ENCODE data around the gene SFSWAP. TPM values are rescaled to one million over a fixed set of nuclear protein-coding genes. Genes with fewer than 3 reads are reported as not detected.
"Not testable (repeated sequence)": the region's sequence is repeated elsewhere in the genome, so short reads cannot be mapped to it uniquely, and the experiment has no call there.

Gene SFSWAP
- total RNA-seq, 1 experiment from 2014 or later: 32.6 TPM

GRCh38 chr12:131799828-131800593 is 89.1 kb downstream of the SFSWAP start:
- DNase-seq: no peak
- Histone ChIP-seq H3K27ac (no peak overlapping the region), H3K27me3 (no peaks in the 10 kb centered on the region), H3K36me3 (0 out of 2 replicates have a peak, but pooled peaks cover 4% of the 10 kb centered on the region), H3K9me3 (replicated peaks) (no peaks in the 10 kb centered on the region), H3K4me1 (no peaks in the 10 kb centered on the region), H3K4me3 (no peak overlapping the region)

GRCh38 chr12:131800594-131801135 is 89.8 kb downstream of the SFSWAP start:
- 0 out of 2 replicates have a peak, but pooled peaks cover 4% of the 10 kb centered on the region for H3K36me3 ChIP-seq

GRCh38 chr12:131801254-131801866 is 90.5 kb downstream of the SFSWAP start:
- Histone ChIP-seq H3K4me3 (no peak overlapping the region), H3K27me3 (no peaks in the 10 kb centered on the region), H3K9me3 (replicated peaks) (no peaks in the 10 kb centered on the region), H3K36me3 (0 out of 2 replicates have a peak, but pooled peaks cover 4% of the 10 kb centered on the region), H3K27ac (no peak overlapping the region), H3K4me1 (no peaks in the 10 kb centered on the region)
- no peak for DNase-seq

More at GRCh38 chr12:131800594-131801135, 89.8 kb downstream of the SFSWAP start:
- no peaks in the 10 kb centered on the region for H3K9me3 ChIP-seq (replicated peaks)
- H3K27me3 ChIP-seq: no peaks in the 10 kb centered on the region
- H3K4me3 ChIP-seq: no peak overlapping the region
- no peak overlapping the region for H3K27ac ChIP-seq
- no peaks in the 10 kb centered on the region for H3K4me1 ChIP-seq
- DNase-seq: no peak

- no peak overlapping the region for H3K27ac ChIP-seq
- no peak for DNase-seq
- H3K4me3 ChIP-seq: no peak overlapping the region
- H3K36me3 ChIP-seq: 0 out of 2 replicates have a peak, but pooled peaks cover 4% of the 10 kb centered on the region
- H3K9me3 ChIP-seq (replicated peaks): no peaks in the 10 kb centered on the region
- H3K27me3 ChIP-seq: no peaks in the 10 kb centered on the region
- H3K4me1 ChIP-seq: no peaks in the 10 kb centered on the region
Observed at GRCh38 chr12:131803961-131804521, 93.2 kb downstream of the SFSWAP start.

GRCh38 chr12:131805421-131805820 is 94.5 kb downstream of the SFSWAP start:
- DNase-seq: no peak
- Histone ChIP-seq H3K27ac (no peak overlapping the region), H3K4me3 (no peak overlapping the region), H3K4me1 (no peaks in the 10 kb centered on the region), H3K27me3 (no peaks in the 10 kb centered on the region), H3K9me3 (replicated peaks) (no peaks in the 10 kb centered on the region), H3K36me3 (no peaks in the 10 kb centered on the region)

GRCh38 chr12:131806674-131807073 is 95.8 kb downstream of the SFSWAP start:
- H3K4me1 ChIP-seq: no peaks in the 10 kb centered on the region
- H3K36me3 ChIP-seq: no peaks in the 10 kb centered on the region
- DNase-seq: no peak
- no peak overlapping the region for H3K27ac ChIP-seq
- H3K27me3 ChIP-seq: no peaks in the 10 kb centered on the region
- no peaks in the 10 kb centered on the region for H3K9me3 ChIP-seq (replicated peaks)
- H3K4me3 ChIP-seq: no peak overlapping the region

GRCh38 chr12:131808744-131809371 is 98.0 kb downstream of the SFSWAP start:
- no peaks in the 10 kb centered on the region for H3K4me1 ChIP-seq

GRCh38 chr12:131809476-131810254 is 98.8 kb downstream of the SFSWAP start:
- H3K4me3 ChIP-seq; DNase-seq; H3K27ac ChIP-seq; H3K36me3 ChIP-seq; H3K27me3 ChIP-seq; H3K9me3 ChIP-seq (replicated peaks); H3K4me1 ChIP-seq: not testable (repeated sequence)

More at GRCh38 chr12:131808744-131809371, 98.0 kb downstream of the SFSWAP start:
- Histone ChIP-seq H3K27me3 (no peaks in the 10 kb centered on the region), H3K27ac (no peak overlapping the region), H3K9me3 (replicated peaks) (no peaks in the 10 kb centered on the region), H3K36me3 (no peaks in the 10 kb centered on the region), H3K4me3 (no peak overlapping the region)
- DNase-seq: no peak

GRCh38 chr12:131810726-131811125 is 99.8 kb downstream of the SFSWAP start:
- Histone ChIP-seq H3K36me3 (no peaks in the 10 kb centered on the region), H3K4me1 (no peaks in the 10 kb centered on the region), H3K27ac (no peak overlapping the region), H3K27me3 (no peaks in the 10 kb centered on the region), H3K9me3 (replicated peaks) (no peaks in the 10 kb centered on the region), H3K4me3 (no peak overlapping the region)
- DNase-seq: no peak

- no peaks in the 10 kb centered on the region for H3K4me1 ChIP-seq
- H3K4me3 ChIP-seq: no peak overlapping the region
- H3K27me3 ChIP-seq: no peaks in the 10 kb centered on the region
- no peak overlapping the region for H3K27ac ChIP-seq
- no peaks in the 10 kb centered on the region for H3K36me3 ChIP-seq
- no peaks in the 10 kb centered on the region for H3K9me3 ChIP-seq (replicated peaks)
- DNase-seq: no peak
Observed at GRCh38 chr12:131815131-131815530, 104.2 kb downstream of the SFSWAP start.

- Histone ChIP-seq H3K27me3 (no peaks in the 10 kb centered on the region), H3K36me3 (no peaks in the 10 kb centered on the region), H3K27ac (no peak overlapping the region), H3K4me3 (no peak overlapping the region), H3K9me3 (replicated peaks) (no peaks in the 10 kb centered on the region), H3K4me1 (no peaks in the 10 kb centered on the region)
- no peak for DNase-seq
Observed at GRCh38 chr12:131816495-131816894, 105.6 kb downstream of the SFSWAP start.

GRCh38 chr12:131817241-131817640 is 106.4 kb downstream of the SFSWAP start:
- H3K27me3 ChIP-seq: no peaks in the 10 kb centered on the region
- H3K4me1 ChIP-seq: no peaks in the 10 kb centered on the region
- H3K4me3 ChIP-seq: no peak overlapping the region
- H3K9me3 ChIP-seq (replicated peaks): no peaks in the 10 kb centered on the region
- H3K27ac ChIP-seq: no peak overlapping the region
- no peak for DNase-seq
- H3K36me3 ChIP-seq: no peaks in the 10 kb centered on the region

- DNase-seq: no peak
- Histone ChIP-seq H3K9me3 (replicated peaks) (no peaks in the 10 kb centered on the region), H3K27me3 (no peaks in the 10 kb centered on the region), H3K36me3 (no peaks in the 10 kb centered on the region), H3K27ac (no peak overlapping the region), H3K4me3 (no peak overlapping the region), H3K4me1 (no peaks in the 10 kb centered on the region)
Observed at GRCh38 chr12:131818821-131819585, 108.1 kb downstream of the SFSWAP start.

Measured in SJCRH30 (cell line).